ENCODE results near the gene CEP85L.

- TF ChIP-seq CTCF (IDR thresholded peaks at IDR 0.05; ENCODE audit: insufficient read depth, low read length, poor library complexity, severe bottlenecking) (no peak), EZH2phosphoT487 (conservative IDR thresholded peaks at IDR 0.05; ENCODE audit: low read length) (no peak)
These were observed 32.8 kb upstream of the CEP85L start for GRCh38 chr6:118683881-118684872.
